ENCODE measurements around the gene STK10.
"Not testable (repeated sequence)": the region's sequence is repeated elsewhere in the genome, so short reads cannot be mapped to it uniquely, and the experiment has no call there.

STK10 gene

GRCh38 chr5:172166030-172166826, 21.8 kb downstream of the STK10 start:
- no peak for DNase-seq (ENCODE audit: low read depth in 3 of 3)

DNA sequence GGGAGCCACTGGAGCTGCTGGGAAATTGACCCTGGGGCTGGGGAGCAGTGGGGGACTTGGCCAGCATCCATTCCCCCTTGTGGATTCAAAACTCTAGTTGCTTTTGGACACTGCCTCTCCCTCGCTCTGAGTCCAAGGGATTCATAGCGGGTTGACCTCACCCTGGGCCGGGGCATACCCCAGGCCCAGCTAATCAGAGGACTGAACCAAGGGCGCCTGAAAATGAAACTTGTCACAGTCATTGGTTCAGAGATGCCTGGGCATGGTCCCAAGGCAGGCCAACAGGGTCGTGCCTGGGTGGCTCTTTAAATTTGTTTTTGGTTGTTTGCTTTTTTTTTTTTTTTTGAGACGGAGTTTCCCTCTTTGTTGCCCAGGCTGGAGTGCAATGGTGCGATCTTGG, 22.6 kb downstream of the STK10 start:
- no peak for DNase-seq (ENCODE audit: low read depth in 3 of 3)

DNA sequence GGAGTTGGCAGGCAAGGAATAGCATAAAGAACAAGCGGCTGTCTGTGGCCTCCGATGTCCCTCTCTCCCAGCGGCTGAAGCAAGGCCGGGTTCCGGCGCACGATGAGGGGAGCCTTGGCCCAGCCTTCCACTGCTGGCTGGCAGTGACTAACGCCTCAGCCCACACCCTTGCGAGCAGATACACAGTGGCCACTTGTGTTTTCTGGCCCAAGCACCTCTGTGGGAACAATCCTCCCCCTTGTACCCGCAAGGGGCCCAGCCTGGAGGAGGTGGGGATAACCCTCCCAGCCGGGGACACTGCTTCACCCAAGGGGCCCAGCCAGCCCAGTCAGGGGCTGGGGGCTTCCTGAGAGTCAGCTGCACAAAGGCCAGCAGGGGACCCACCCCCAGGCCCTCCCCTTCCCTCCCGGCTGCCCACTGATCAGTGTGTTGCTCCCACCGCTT, 23.2 kb downstream of the STK10 start:
- DNase-seq (ENCODE audit: low read depth in 3 of 3): no peak

GRCh38 chr5:172163346-172163745, 24.7 kb downstream of the STK10 start:
- no peak for DNase-seq (ENCODE audit: low read depth in 3 of 3)

DNA sequence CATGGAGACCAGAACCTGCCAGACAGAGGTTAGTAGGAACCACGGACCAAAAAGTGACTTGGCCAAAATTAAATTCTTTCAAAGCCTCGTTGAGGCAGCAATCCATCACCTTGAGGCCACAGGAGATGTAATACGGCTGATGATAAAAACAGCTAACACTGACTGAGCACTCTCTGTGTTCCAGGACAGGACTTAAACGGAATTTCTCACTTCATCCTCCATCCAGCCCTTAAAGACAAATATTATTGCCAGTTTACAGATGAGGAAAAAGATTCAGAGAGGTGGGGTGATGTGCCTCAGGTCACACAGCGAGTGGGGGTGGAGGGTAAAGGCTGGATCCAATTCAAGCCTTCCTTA, 25.1 kb downstream of the STK10 start:
- DNase-seq (ENCODE audit: low read depth in 3 of 3): no peak

- DNase-seq (ENCODE audit: low read depth in 3 of 3): no peak
These were observed 25.6 kb downstream of the STK10 start for GRCh38 chr5:172162323-172162986.

DNA sequence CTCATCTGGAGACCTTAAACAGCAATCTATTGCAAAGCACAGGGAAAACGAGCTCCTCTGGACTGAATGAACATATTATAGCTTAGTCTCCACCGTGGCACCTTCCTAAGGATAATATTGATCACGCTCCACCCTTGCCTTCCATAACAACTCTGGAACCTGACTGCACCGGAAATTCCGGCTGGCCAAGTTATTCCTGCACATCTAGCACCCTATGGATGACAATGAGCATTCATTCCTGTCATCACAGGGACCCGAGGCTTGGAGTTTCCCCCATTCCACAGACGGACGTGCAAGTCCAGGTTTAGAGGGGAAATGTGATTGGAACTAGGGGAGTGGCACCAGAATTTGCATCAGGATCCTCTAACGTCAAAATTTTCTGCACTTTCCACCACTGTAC, 27.5 kb downstream of the STK10 start:
- no peak for DNase-seq (ENCODE audit: low read depth in 3 of 3)

DNA sequence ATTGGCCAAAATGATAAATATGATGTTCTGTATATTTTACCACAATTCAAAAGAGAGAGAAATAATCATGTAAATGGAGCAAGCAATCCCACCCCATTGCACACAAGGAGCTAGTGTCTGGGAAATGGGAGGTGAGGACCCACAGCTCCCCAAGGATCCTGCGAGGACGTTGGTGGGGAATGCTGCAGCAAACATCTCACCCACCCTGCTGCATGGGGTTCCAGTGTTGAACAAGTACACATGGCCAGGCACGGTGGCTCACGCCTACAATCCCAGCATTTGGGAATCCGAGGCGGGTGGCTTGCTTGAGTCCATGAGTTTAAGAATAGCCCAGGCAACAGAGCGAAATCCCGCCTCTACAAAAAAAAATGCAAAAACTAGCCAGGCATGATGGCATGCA, 29.0 kb downstream of the STK10 start:
- no peak for DNase-seq (ENCODE audit: low read depth in 3 of 3)

- no peak for DNase-seq (ENCODE audit: low read depth in 3 of 3)
These were observed 31.5 kb downstream of the STK10 start for GRCh38 chr5:172156541-172156994.

- not testable (repeated sequence) for DNase-seq (ENCODE audit: low read depth in 3 of 3)
These were observed 32.9 kb downstream of the STK10 start for GRCh38 chr5:172155101-172155500.

- no peak for DNase-seq (ENCODE audit: low read depth in 3 of 3)
These were observed 34.3 kb downstream of the STK10 start for GRCh38 chr5:172153695-172154094.

DNA sequence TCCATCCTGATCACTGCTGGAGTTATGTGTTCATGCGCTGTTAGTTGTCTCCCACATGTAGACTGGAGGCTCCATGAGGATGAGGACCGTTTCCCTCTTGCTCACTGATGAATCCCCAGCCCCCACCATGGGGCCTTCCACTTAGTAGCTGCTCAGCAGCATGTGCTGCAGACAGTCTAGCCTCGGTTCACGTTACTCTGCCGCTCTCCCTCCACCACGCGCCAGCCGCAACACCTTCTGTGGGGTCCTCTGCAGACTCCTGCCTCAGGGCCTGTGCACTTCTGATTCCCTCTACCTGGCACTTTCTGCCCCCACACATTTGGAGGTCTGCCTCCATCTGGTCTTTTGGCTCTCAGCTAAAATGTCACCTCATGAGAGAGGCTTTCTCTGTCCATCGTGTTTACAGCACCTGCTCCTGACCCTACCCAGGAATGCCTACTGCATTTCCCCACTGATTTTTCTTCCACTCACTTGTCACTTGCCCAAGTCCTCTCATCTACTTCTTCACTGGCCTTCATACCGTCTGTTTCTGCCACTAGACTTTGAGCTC, 36.3 kb downstream of the STK10 start:
- DNase-seq (ENCODE audit: low read depth in 3 of 3): no peak

- DNase-seq (ENCODE audit: low read depth in 3 of 3): no peak
These were observed 37.3 kb downstream of the STK10 start for GRCh38 chr5:172150514-172151425.

DNA sequence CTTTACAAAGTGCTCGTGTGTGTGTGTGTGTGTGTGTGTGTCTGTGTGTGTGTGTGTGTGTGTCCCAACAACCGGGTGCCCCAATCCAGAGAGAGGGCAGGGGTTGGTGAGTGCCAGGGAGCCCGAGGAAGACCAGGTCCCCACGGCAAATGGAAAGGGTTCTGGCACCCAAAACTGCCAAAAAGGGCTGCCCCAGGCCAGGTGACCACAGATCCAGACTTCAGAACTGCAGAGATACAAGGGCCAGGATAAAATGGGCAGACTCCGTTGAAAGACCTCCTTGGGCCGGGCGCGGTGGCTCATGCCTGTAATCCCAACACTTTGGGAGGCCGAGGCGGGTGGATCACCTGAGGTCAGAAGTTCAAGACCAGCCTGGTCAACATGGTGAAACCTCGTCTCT, 38.5 kb downstream of the STK10 start:
- not testable (repeated sequence) for DNase-seq (ENCODE audit: low read depth in 3 of 3)

GRCh38 chr5:172149073-172149472, 39.0 kb downstream of the STK10 start:
- DNase-seq (ENCODE audit: low read depth in 3 of 3): no peak

GRCh38 chr5:172148381-172148780, 39.6 kb downstream of the STK10 start:
- no peak for DNase-seq (ENCODE audit: low read depth in 3 of 3)

DNA sequence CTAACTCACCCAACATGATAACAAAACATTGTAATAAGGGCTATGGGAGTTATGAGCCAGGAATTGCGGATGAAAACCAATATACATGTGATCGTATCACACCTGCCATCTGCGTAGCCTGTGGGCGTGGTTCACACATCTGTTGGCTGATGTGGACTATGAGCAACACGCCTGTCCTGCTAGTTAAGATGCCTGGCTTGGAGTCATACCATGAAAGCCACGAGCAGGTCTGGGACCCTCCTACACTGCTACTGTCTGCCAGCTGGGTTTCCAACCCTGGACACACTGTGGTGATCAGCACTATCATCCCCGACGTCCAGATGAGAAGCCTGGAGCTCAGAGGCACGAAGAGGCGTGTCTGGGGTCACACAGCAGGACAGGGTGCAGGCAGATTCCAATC, 40.2 kb downstream of the STK10 start:
- no peak for DNase-seq (ENCODE audit: low read depth in 3 of 3)

GRCh38 chr5:172146748-172147092, 41.3 kb downstream of the STK10 start:
- DNase-seq (ENCODE audit: low read depth in 3 of 3): no peak

- DNase-seq (ENCODE audit: low read depth in 3 of 3): no peak
These were observed 41.9 kb downstream of the STK10 start for GRCh38 chr5:172145870-172146747.

- no peak for DNase-seq (ENCODE audit: low read depth in 3 of 3)
These were observed 42.8 kb downstream of the STK10 start for GRCh38 chr5:172144931-172145869.

Data from stimulated activated CD4-positive, alpha-beta T cell treated with anti-CD3 and anti-CD28 coated beads, TNF-alpha, amount 100 ng/mL, for 4 hours (primary cell).